ENCODE measurements around the gene ELAVL1.
"Not testable (repeated sequence)": the region's sequence is repeated elsewhere in the genome, so short reads cannot be mapped to it uniquely, and the experiment has no call there.

The ELAVL1 gene

GRCh38 chr19:8005534-8006256, at the start of gene ELAVL1:
Gene ELAVL1, minus strand, starts transcription at chr19:8005641. Its CDS starts 13,826 bp downstream, at chr19:7991815.
- peak; percentile 91 for DNase-seq

DNA sequence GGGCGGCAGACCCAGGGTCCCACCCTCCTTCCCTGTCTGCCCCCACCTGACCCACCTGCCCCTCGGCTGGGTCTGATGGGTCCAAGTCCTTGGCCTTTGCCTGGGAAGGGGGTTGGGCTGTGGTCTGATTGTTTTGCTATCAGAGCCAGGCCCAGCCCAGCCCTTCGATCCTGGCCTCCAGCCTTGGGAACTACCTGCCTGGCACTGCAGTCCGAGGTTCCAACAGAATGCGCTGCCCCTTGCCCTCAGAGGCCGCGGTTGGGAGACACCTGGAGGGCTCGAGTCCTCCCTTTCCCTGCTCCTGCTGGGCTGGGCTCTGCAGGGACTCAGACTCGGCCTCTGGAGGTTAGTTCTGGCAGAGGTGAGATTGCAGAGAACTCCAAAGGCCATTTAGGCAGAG, 48.7 kb upstream of the ELAVL1 start:
- DNase-seq: no peak

- no peak for DNase-seq
Measured at GRCh38 chr19:8052464-8052859, 47.0 kb upstream of the ELAVL1 start, which contains the start of gene CCL25. Gene CCL25, plus strand, starts transcription at chr19:8052760. Its CDS starts 290 bp downstream, at chr19:8053050.

GRCh38 chr19:8050274-8051096, 45.0 kb upstream of the ELAVL1 start:
- peak; percentile 87 for DNase-seq

DNA sequence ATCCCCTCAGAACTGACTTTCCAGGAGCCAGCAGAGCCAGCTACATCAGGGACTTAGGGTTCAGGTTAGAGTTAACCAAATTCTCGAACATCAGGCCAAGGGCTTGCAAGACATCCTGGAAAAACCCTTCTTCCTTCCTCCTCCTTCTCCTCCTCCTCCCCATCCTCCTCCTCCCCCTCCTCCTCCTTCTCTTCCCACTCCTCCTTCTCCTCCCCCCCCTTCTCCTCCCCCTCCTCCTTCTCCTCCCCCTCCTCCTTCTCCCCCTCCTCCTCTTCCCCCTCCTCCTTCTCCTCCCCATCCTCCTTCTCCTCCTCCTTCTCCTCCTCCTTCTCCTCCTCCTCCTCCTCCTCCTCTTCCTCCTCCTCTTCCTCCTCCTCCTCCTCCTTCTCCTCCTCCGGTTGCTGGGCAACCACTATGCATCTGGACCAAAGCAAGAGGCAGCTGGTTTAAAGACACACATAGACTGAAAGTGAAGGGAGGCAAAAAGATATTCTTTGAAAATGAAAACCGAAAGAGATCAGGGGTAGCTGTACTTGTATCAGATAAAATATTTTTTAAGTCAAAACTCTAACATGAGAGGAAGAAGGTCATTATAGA, 41.2 kb upstream of the ELAVL1 start:
- DNase-seq: no peak

- no peak for DNase-seq
Measured at GRCh38 chr19:8045872-8046568, 40.6 kb upstream of the ELAVL1 start.

DNA sequence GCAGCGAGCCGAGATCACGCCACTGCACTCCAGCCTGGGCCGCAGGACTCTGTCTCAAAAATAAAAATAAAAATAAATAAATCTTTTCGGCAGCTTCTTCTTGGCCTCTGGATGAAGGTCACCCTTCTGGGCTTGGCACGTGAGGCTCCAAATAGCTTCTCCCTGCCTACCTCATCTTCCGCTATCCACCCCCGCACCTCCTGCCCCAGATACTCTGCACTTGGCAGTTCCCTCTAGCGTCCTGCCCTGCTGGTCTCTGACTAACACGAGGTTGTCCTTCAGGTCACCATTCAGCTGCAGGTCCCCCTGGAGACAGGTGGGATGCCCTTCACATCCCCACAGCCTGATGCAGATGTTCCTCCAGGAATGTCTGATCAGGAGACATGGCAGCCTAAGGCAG, 38.6 kb upstream of the ELAVL1 start:
- no peak for DNase-seq

- DNase-seq: no peak
Measured at GRCh38 chr19:8042900-8043299, 37.5 kb upstream of the ELAVL1 start.

- no peak for DNase-seq
Measured at GRCh38 chr19:8041531-8041931, 36.1 kb upstream of the ELAVL1 start.

- DNase-seq: no peak
Measured at GRCh38 chr19:8039231-8039630, 33.8 kb upstream of the ELAVL1 start.

DNA sequence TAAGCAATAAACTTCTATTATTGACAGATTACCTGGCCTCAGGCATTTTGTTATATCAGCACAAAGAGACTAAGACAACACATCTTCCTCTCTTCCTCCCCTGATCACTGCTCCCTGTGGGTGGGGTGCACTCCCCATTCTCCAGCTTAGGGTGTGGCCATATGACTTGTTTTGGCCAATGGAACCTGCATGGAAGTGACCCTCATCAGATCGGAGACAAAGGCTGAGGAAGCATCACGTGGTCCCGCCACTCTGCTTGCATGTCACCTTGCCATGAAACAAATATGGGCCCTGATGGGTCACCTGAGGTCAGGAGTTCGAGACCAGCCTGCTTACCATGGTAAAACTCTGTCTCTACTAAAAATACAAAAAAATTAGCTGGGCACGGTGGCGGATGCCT, 33.4 kb upstream of the ELAVL1 start:
- DNase-seq: no peak

- no peak for DNase-seq
Measured at GRCh38 chr19:8036434-8037099, 31.1 kb upstream of the ELAVL1 start.

DNA sequence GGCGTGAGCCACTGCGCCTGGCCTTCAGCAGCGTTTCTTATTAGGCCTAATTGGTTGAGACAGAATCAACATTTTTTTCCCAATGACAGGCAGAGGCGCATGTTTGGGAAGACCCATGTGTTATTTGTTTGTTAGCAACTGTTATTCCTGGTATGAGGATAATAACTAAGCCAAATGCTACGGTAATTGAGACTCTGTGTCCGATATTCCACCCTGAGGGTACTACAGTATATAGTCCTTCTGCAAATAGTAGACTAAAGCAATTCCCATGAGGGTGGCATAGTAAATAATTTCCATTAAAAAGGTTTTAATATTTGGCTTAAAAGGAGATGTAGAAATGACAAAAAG, 28.7 kb upstream of the ELAVL1 start:
- no peak for DNase-seq

DNA sequence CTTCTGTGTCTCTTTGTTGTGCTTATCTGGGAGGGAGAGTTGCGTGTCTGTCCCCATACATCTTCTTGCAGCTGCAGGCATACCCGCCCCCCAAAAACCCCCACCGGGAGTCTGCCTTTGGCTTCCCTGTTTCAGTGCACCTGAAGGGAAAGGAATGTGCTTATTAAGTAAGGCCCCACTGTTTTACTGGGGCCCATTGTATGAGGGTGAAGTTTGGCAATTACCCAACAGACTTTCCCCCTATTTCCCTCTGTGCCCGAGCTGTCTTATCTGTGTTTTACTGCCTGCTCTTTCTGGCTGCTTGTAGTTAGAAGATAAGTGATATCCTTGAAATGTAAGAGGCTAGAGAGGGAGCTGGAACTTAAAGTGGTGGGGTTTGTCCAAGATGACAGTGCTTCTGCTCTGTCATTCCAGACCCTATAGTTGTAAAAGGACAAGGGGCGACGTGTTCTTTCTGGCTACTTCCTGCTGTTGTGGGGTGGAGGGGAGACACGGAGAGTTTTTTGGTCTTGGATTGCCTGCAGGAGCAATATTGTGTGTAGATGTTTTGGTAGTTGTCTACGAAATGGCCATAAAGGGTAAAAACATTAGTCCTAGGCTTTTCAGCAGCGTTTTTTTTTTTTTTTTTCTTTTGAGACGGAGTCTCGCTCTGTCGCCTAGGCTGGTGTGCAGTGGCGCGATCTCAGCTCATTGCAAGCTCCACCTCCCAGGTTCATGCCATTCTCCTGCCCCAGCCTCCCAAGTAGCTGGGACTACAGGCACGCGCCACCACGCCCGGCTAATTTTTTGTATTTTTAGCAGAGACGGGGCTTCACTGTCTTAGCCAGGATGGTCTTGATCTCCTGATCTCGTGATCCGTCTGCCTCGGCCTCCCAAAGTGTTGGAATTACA, 28.1 kb upstream of the ELAVL1 start:
- not testable (repeated sequence) for DNase-seq

DNA sequence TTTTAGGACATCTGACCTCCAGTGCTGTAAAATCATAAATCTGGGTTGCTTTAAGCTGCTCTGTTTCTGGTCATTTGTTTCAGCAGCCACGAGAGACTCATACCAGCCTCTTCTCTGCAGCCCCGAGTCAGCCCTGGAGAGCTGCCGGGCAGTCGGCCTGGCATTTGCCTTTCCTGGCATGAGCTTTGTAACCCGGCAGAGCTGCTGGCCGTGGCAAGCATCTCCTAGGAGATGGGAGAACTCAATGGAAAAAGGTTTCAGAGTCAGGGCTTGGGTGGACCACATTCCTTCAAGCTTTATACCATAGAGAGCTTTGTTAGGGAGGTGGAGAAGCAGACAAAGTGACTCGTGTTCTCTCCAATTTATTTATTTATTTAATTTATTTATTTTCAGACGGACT, 25.5 kb upstream of the ELAVL1 start:
- DNase-seq: no peak

- DNase-seq: no peak
Measured at GRCh38 chr19:8028951-8029491, 23.6 kb upstream of the ELAVL1 start.

GRCh38 chr19:8025316-8025715, 19.9 kb upstream of the ELAVL1 start:
- no peak for DNase-seq

DNA sequence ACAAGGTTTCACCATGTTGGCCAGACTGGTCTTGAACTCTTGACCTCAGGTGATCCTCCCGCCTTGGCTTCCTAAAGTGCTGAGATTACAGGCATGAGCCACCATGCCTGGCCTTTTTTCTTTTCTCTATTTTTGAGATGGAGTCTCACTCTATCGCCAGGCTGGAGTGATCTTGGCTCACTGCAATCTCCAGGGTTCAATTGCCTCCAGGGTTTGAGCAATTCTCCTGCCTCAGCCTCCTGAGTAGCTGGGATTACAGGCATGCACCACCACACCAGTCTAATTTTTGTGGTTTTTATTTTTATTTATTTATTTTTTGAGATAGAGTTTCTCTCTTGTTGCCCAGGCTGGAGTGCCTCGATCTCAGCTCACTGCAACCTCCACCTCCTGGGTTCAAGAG, 18.8 kb upstream of the ELAVL1 start:
- DNase-seq: not testable (repeated sequence)

DNA sequence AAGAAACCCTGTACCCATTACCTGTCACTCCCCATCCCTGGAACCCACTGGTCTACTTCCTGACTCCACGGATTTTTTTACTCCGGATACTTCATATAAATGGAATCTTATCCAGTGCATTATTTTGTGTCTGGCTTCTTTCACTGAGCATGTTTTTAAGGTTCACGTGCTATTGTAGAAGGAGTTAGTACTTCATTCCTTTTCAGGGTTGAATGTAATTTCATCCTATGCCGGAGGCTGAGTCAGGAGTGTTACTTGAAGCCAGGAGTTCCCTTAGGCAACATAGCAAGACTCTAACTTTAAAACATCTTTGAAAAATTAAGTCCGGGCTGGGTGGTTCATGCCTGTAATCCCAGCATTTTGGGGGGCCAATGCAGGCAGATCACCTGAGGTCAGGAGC, 17.9 kb upstream of the ELAVL1 start:
- no peak for DNase-seq

- no peak for DNase-seq
Measured at GRCh38 chr19:8022275-8022674, 16.8 kb upstream of the ELAVL1 start.

DNA sequence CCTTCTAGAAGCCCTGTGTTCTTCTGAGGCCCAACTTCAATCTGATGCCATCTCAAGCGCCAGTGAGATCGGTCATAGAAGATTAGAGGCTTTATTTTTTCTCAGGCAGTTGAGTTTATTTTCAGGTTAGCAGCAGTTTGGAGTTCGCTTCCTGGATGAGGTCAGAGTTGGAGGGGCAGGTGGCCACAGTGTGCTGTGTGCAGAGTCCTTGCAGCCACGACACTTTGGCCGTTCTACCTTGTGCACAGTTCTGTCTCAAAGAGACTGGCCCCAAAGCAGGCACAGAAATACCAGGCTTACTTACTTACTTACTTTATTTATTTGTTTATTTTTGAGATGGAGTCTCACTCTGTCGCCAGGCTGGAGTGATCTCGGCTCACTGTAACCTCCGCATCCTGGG, 15.9 kb upstream of the ELAVL1 start:
- no peak for DNase-seq
